Measurements from ENCODE around the gene CUX1.

The CUX1 gene

DNA sequence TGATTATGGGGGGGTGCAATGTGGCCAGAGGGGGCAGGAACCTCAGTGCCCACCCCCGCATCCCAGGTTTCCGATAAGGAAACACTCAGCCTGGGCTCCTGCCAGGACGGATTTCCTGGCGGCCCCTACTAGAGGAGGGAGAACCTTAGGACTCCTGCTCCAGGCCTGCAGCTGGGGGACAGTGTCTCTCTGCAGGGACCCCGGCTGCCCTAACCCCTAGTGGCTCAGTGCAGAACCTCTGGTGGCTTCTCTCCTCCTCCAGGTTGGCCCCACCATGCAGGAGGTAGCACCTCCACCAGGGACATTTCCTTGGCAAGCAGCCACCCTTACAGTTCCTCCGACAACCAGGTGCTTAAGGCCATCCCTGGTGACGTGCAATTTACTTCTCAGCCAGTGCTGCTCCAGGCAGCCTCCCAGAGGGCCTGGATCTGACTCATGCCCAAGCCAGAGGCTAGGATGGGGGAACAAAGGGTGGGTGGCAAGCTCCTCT is 501.1 kb downstream of the CUX1 start:
- TF ChIP-seq, protein P1, sequence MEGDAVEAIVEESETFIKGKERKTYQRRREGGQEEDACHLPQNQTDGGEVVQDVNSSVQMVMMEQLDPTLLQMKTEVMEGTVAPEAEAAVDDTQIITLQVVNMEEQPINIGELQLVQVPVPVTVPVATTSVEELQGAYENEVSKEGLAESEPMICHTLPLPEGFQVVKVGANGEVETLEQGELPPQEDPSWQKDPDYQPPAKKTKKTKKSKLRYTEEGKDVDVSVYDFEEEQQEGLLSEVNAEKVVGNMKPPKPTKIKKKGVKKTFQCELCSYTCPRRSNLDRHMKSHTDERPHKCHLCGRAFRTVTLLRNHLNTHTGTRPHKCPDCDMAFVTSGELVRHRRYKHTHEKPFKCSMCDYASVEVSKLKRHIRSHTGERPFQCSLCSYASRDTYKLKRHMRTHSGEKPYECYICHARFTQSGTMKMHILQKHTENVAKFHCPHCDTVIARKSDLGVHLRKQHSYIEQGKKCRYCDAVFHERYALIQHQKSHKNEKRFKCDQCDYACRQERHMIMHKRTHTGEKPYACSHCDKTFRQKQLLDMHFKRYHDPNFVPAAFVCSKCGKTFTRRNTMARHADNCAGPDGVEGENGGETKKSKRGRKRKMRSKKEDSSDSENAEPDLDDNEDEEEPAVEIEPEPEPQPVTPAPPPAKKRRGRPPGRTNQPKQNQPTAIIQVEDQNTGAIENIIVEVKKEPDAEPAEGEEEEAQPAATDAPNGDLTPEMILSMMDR (IDR thresholded peaks at IDR 0.05; ENCODE audit: insufficient read depth, low read depth, low read length, missing control alignments) = no peak
- peak; percentile 75 for DNase-seq (ENCODE audit: low read depth)
- H3K4me3 ChIP-seq (ENCODE audit: low read length) = no peak overlapping the region

DNA sequence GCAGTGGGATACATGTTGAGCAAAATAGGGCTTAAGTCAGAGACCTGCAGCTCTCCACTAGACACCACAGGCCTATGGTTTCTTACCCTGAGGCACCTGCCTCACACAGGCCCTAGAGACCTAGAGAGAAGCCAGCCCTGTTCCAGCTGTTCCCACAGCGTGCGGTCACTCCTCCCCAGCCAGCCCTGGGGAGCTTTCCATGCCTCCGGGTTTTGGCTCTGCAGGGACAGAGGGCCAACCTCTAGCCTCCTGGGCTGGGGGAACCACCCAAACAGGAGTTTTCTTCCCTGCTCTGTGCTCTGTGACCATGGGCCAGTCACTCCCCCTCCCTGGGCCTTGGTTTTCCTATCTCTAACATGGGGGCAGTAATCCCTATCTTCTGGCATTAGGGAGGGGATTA is 502.2 kb downstream of the CUX1 start:
- DNase-seq (ENCODE audit: low read depth) = no peak
- TF ChIP-seq, protein P1 (IDR thresholded peaks at IDR 0.05; ENCODE audit: insufficient read depth, low read depth, low read length, missing control alignments) = no peak
- no peak overlapping the region for H3K4me3 ChIP-seq (ENCODE audit: low read length)

DNA sequence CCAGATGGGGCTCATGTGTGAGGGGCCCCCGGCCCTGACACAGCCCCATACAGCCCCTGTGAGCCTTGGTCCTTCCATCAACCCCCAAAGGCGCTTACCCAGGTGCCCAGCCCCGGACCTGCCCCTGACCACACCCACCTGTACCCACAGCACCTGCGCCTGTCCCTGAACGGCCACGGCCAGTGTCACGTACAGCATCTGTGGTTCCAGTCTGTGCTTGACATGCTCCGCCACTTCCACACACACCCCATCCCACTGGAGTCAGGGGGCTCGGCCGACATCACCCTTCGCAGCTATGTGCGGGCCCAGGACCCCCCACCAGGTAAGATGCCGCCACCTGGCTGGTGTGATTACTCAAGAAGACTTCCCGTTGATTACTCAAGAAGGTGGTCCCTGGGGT is 502.8 kb downstream of the CUX1 start:
- no peak overlapping the region for H3K4me3 ChIP-seq (ENCODE audit: low read length)
- TF ChIP-seq, protein P1 (IDR thresholded peaks at IDR 0.05; ENCODE audit: insufficient read depth, low read depth, low read length, missing control alignments) = no peak
- no peak for DNase-seq (ENCODE audit: low read depth)

DNA sequence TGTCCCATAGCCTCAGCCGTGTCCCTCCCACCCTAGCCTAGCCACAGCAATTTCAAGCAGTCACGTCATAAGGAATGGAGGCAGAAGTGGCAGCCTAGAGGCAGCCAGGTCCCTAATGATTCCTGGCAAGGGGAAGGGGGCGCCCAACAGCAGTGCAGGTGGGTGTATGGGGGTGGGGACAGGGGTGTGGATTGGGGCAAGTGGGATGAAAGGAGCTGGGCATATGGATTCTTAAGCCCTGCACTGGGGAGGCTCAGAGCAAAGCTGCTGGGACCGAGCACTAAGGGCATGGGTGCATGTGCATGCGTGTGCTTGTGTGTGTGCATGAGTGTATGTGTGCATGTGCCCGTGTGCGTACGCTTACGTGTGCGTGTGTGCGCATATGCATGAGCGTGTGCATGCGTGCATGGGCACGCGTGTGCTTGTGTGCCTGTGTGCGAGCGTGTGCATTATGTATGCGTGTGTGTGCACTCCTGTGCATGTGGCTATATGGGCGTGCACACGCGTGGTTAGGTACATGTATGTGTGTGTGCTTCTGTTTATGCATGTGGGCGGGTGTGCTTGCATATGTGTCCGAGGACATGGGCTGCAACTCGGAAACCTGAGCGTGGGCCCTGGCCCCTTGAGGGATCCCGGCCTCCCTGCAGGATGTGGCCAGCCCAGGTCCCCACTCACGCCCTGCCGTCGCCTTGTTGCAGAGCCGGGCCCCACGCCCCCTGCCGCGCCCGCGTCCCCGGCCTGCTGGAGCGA is 503.4 kb downstream of the CUX1 start:
- TF ChIP-seq, protein P1 (IDR thresholded peaks at IDR 0.05; ENCODE audit: insufficient read depth, low read depth, low read length, missing control alignments) = no peak

DNA sequence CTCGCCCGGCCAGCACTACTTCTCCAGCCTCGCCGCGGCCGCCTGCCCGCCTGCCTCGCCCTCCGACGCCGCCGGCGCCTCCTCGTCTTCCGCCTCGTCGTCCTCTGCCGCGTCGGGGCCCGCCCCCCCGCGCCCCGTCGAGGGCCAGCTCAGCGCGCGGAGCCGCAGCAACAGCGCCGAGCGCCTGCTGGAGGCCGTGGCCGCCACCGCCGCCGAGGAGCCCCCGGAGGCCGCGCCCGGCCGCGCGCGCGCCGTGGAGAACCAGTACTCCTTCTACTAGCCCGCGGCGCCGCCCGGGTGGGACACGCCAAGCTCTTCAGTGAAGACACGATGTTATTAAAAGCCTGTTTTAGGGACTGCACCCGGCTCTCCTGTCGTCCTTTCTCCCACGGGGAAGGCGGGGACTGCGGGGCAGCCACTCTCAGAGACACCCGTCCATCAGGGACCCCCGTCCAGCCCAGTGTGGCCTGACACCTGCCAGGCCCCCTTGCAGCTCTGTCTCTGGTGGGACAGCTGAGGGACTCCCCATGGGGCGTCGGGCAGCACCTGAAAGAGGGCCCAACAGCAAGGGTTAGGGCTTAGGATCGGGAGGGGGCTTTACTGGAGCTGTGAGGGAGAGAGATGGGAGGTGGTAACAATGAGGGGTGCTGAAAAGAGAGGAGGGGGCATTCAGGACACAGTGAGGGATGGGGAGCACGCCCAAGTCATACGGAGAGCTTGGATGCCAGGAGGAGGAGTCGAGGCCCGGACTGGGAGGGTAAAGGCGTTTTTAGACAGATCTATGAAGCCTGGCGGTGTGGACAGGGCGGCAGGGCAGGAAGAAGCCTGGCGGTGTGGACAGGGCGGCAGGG is 504.1 kb downstream of the CUX1 start:
- no peak overlapping the region for H3K4me3 ChIP-seq (ENCODE audit: low read length)
- peak; percentile 33 for DNase-seq (ENCODE audit: low read depth)
- TF ChIP-seq, protein P1 (IDR thresholded peaks at IDR 0.05; ENCODE audit: insufficient read depth, low read depth, low read length, missing control alignments) = no peak

More for the DNA sequence above, 503.4 kb downstream of the CUX1 start:
- H3K4me3 ChIP-seq (ENCODE audit: low read length) = no peak overlapping the region
- no peak for DNase-seq (ENCODE audit: low read depth)

DNA sequence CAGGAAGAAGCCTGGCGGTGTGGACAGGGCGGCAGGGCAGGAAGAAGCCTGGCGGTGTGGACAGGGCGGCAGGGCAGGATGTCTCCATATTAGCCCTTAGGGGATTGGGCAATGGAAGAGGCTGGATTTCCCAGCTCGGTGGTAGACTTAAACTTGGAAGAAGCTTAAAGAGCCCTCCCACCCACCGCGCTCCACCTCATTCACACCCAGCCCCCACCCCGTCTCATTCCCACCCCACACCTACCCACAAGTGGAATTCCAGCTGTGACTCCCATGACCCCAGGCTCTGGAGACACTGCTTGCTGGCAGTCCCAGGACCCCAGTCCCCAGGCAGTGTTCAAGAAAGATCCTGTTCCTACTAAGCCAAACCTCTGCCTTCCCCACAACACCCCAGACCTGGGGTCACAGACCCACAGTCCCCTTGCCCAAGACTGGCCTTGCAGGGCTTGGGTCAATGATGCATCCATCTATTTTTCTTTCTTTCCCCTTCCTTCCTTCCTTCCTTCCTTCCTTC is 504.8 kb downstream of the CUX1 start:
- no peak overlapping the region for H3K4me3 ChIP-seq (ENCODE audit: low read length)
- no peak for DNase-seq (ENCODE audit: low read depth)
- TF ChIP-seq, protein P1 (IDR thresholded peaks at IDR 0.05; ENCODE audit: insufficient read depth, low read depth, low read length, missing control alignments) = no peak

Measured in epithelial cell of esophagus (primary cell).